Measurements from ENCODE around the gene VPS37D.
A peak's percentile ranks its signal among the peaks of the same experiment; 100 is the strongest.
"Not testable (repeated sequence)": the region's sequence is repeated elsewhere in the genome, so short reads cannot be mapped to it uniquely, and the experiment has no call there.

The VPS37D gene, protein sequence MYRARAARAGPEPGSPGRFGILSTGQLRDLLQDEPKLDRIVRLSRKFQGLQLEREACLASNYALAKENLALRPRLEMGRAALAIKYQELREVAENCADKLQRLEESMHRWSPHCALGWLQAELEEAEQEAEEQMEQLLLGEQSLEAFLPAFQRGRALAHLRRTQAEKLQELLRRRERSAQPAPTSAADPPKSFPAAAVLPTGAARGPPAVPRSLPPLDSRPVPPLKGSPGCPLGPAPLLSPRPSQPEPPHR

DNA sequence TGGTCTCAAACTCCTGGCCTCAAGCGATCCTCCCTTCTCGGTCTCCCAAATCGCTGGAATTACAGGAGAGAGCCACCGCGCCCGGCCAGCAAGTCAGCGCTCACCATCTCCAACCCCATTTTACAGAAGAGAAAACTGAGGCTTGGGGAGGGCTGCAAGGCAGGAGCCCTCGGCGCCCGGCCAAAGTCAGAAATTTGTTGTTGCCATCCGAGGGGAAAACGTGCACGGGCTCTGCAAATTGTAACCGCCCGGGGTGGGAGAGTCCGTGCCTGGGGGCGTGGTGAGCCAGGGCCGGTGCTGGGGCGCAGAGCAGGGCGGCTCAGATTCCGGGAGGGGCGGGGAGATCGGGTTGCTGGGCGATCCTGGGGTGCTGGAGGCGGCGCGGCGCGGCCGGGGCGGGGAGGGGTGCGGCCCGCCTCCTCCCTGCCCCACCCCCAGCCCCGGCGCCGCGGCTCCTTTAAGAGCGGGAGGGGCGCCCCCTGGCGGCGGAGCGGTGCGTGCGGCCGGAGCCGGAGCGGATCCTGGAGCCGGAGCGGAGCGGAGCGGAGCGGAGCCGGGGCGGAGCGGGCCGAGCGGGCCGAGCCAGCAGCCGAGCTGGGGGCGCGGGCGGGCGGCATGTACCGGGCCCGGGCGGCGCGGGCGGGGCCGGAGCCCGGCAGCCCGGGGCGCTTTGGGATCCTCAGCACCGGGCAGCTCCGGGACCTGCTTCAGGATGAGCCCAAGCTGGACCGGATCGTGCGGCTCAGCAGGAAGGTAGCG lies at the start of gene VPS37D:
VPS37D (plus strand) TSS at position 488 of the 759 bp plus-strand sequence; CDS start at position 616, 128 bp downstream.
- peak; percentile 98 for DNase-seq (ENCODE audit: insufficient read length, low spot score)
- peak; percentile 78 for FAIRE-seq

DNA sequence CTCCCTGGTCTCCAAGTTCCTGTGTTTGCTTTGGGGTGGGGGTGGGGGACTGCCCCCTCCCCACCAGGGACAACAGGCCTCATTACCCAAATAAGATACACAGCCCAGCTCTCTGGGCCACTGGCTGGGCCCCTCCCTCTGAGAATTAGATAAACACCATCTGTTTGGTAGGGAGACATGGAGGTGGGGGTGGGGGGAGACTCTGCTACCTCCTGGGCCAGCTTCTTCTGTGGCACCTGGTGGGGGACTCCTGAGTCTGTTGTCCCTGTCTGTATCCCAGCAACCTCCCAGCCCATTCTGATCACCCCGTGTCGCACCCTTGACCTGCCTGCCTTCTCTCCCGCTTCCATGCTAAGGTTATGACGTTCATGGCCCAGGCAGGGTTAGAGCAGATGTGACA lies 49.1 kb upstream of the VPS37D start:
- no peak for DNase-seq (ENCODE audit: insufficient read length, low spot score)

DNA sequence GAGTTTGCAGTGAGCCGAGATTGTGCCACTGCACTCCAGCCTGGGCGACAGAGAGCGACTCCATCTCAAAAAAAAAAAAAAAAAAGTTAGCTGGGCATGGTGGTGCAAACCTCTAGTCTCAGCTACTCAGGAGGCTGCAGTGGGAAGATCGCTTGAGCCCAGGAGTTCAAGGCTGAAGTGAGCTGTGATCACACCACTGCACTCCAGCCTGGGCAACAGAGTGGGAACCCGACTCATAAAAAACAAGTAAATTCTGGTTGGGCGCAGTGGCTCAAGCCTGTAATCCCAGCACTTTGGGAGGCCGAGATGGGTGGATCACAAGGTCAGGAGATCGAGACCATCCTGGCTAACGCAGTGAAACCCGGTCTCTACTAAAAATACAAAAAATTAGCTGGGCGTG lies 48.2 kb upstream of the VPS37D start:
- not testable (repeated sequence) for FAIRE-seq; DNase-seq (ENCODE audit: insufficient read length, low spot score)

More for the DNA sequence above, 49.1 kb upstream of the VPS37D start:
- FAIRE-seq = no peak

DNA sequence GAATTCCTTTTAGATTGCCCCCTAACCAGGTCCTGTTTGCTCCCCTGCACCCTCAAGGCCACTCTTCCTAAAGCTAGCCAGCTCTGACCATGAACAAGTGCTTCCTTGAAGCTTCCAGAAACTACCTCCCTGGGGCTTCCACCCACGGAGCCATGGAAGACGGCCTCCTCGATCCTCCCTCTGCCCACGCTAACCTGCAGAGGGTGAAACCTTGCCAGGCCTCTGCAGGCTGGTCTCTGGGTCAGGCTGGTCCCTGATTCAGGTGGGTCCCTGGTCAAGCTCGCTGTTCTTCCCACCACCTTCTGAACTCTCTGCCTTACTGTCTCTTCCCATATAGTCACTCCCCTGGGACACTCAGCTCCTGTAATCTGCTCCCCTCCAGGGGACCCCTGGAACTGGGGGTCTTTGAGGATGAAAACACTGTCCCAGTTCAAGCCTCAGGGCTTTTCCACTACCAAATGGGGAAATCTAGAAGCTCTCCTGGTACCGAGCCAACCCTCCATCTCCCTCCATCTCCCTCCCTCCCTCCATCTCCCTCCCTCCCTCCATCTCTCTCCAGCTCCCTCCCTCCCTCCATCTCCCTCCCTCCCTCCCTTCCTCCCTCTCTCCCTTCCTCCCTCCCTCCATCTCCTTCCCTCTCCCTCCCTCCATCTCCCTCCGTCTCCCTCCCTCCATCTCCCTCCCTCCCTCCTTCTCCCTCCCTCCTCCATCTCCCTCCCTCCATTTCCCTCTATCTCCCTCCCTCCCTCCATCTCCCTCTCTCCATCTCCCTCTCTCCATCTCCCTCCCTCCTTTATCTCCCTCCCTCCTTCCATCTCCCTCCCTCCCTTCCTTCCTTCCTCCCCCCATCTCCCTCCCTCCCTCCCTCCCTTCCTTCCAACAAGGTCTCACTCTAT lies 46.2 kb upstream of the VPS37D start:
- FAIRE-seq (no peak), DNase-seq (ENCODE audit: insufficient read length, low spot score) (no peak)

DNA sequence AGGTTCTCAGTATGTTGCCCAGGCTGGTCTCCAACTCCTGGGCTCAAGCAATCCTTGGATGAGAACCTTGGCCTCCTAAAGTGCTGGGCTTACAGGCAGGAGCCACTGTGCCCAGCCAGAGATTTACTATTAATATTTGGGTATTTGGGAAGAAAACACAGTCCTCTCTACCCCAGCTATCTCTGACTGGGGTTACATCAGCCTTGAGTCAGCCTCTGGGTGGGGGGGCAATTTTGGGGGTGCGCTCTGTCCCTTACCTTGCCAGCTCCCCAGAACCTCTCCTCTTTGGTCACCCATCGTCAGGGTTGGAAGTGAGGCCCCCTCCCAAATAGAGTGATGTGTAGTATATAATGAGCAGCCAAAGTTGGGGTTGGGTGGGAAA lies 45.1 kb upstream of the VPS37D start:
- DNase-seq (ENCODE audit: insufficient read length, low spot score) (no peak), FAIRE-seq (no peak)

DNA sequence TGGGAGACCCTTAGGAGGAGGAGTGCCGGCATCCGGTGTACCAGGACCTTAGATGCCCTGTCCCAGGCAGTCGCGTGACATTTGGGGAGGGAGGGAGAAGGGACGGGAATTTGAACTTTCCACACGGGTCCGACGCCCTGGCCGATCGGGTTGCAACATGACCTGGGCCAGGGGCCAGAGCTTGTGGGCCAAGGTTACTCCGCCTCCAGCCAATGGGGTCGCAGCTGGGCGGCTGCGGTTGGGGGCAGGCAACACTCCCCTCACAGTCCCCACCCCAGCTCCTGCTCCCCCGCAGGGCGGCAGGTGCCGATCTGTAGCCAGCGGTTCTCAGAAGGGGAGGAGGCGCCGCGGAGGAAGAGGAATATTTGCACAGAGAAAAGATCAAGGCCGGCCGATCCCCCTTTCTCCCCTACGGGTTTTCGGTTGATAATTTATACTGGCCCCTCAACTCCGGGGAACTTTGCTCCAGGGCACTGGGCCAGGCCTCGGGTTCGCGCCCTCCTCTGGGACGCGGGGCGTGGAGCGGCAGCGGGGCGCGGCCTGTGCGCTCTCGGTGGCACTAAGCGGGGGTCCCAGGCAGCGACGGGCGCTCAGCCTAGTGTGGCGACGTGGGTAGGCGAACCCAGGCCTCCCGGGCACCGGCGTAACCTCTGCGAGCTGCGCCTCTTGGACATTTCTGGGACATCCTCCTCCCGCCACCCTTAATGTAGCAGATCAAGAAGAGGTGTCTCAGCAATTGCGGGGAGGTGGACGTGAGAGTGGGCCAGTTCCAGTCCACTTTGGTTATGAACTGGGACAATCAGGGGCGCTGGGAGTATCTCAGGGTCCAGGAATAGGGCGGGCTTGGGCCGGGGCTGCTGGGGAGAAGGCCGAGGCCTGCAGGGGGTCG lies 44.5 kb upstream of the VPS37D start:
- no peak for DNase-seq (ENCODE audit: insufficient read length, low spot score)
- no peak for FAIRE-seq

DNA sequence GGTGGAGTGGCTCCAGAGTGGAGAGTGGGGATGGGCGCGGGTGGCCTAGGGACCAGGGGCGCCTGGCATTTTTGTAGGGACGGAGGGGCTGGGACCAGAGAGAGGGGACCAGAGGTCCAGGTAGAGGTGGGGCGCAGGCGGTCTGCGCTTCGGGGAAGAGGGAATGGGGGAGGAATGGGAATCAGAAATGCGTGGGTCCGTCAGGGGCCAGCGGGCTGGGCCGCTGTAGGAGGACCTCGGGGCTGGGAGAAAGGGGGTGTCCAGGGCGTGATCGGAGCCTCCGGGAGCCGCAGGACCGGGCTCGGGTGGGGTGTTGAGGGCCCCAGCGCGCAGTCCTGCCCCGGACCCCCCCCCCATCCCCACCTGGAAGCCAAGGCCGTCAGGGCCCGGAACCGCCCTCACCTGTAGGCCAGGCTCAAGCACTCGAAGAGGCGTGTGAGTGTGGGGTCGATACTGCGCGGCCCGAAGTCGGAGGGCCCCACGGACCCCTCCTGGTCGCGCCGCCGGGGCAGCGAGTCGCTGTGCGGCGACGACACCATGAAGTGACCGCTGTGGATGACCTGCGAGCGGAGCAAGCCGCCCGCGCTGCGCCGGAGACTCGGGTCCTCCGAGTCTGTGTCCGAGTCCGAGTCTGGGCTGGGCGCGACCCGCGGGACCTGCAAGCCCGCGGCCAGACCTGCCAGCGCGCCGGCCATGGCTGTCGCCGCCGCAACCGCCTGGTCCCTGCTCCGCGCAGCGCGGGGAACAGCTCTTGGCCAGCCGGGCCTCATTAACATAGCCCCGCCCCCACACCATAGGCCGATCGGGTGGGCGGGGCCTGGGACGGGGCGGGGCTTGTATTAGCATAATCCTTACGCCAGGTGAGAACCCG lies 43.6 kb upstream of the VPS37D start, which contains the start of gene MLXIPL:
MLXIPL (minus strand) TSS at position 725 of the 871 bp plus-strand sequence; CDS start at position 695, 30 bp downstream.
- FAIRE-seq (no peak), DNase-seq (ENCODE audit: insufficient read length, low spot score) (peak; percentile 71)

DNA sequence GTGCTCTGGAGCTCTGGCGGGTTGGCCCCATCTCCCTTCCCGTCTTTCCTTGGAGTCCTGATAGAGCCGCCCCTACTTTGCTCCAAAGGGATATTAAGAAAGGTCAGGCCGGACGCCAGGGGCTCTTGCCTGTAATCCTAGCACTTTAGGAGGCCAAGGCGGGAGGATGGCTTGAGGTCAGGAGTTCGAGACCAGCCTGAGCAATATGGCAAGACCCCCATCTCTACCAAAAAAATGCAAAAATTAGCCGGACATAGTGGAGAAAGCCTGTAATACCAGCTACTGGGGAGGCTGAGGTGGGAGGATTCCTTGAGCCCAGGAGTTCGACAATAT lies 43.0 kb upstream of the VPS37D start:
- FAIRE-seq (no peak), DNase-seq (ENCODE audit: insufficient read length, low spot score) (no peak)

DNA sequence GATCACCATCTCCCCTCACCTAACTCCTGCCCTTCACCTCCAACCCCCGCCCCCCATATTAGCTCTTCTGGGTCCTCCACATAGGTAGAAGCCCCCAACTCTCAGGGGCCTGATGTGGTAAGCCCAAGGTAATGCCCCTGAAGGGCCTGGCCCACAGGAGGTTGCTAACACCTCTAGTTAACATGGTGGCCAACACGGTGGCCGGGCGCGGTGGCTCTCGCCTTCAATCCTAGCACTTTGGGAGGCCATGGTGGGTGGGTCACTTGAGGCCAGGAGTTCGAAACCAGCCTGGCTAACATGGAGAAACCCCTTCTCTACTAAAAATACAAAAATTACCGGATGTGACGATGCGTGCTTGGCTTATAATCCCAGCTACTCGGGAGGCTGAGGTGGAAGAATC lies 42.4 kb upstream of the VPS37D start:
- FAIRE-seq = no peak

DNA sequence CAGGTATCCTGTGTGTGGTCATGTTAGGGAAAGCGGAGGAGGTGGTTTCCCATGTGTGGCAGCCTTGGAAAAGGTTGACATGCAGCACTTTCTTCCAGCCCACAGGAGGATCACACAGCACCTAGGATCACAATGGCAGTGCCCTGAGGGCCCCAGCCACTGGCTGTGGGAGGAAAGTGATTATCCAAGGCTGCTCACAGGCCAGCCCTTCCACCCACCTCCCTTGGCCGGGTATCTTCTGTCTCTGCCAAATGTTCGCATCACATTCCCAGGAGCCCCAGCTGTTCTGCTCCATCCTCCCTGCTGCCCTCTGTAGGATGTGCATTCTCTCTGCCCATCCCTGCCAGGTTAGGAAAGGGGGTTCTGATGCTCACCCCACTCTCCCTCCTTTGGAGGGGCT lies 40.8 kb upstream of the VPS37D start:
- no peak for FAIRE-seq
- no peak for DNase-seq (ENCODE audit: insufficient read length, low spot score)

More for the DNA sequence above, 42.4 kb upstream of the VPS37D start:
- DNase-seq (ENCODE audit: insufficient read length, low spot score) = no peak

DNA sequence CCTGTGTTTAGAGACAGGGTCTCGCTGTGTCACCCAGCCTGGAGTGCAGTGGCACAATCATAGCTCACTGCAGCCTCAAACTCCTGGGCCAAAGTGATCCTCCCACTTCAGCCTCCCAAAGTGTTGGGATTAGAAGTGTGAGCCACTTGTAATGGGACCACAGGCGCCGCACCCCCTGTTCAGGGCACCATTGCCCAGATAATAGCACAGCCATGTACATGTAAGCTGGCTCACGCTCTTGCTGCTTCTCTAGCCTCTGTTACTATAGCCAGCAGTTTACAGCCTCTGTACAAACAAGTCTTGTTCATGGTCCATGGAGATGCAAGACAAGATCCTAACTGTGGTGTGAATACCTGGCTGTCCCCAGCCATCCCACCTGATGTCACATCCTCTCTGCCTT lies 39.1 kb upstream of the VPS37D start:
- DNase-seq (ENCODE audit: insufficient read length, low spot score) (no peak), FAIRE-seq (no peak)

DNA sequence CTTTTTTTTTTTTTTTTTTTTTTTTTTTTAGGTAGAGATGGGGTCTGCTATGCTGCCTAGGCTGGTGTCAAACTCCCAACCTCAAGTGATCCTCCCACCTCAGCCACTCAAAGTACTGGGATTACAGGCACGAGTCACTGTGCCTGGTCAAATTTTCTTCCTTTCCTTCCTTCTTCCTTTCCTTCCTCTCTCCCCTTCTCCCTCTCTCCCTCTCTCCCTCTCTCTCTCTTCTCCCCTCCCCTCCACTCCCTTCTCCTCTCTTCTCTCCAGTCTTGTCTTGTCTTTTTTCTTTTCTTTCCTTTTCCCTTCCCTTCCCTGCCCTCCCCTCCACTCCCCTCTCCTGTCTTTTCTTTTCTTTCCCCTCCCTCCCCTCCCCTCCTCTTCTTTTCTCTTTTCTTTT lies 36.1 kb upstream of the VPS37D start:
- FAIRE-seq (no peak), DNase-seq (ENCODE audit: insufficient read length, low spot score) (no peak)

DNA sequence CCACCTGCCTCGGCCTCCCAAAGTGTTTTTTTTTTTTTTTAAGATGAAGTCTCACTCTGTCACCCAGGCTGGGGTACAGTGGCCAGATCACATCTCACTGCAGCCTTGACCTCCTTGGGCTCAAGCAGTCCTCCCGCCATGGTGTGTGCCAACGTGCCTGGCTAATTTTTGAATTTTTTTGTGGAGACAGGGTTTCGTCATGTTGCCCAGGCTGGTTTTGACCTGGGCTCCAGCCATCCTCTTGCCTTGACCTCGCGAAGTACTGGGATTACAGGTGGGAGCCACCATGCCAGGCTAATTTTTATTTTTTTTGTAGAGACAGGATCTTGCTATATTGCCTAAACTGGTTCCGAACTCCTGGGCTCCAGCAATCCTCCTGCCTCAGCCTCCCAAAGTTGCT lies 34.3 kb upstream of the VPS37D start:
- FAIRE-seq (no peak), DNase-seq (ENCODE audit: insufficient read length, low spot score) (no peak)

DNA sequence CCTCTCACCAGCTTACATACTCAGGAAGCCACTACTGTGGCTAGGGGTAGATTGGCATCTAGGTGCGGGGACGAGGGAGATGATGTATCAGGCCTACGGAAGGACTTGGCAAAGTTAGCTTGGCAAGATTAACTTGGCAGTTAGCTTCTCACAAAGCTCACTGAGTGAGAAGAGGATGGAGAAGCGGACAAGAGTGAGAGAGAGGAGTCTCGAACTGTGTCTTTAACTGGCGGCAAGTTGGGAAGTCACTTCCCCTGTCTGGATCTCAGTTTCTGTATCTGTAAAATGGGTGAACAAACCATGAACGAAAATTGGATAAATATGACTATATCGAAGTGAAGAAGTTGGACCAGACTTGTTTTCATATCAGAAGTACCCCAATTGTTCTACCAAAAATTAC lies 33.8 kb upstream of the VPS37D start:
- FAIRE-seq (no peak), DNase-seq (ENCODE audit: insufficient read length, low spot score) (no peak)

DNA sequence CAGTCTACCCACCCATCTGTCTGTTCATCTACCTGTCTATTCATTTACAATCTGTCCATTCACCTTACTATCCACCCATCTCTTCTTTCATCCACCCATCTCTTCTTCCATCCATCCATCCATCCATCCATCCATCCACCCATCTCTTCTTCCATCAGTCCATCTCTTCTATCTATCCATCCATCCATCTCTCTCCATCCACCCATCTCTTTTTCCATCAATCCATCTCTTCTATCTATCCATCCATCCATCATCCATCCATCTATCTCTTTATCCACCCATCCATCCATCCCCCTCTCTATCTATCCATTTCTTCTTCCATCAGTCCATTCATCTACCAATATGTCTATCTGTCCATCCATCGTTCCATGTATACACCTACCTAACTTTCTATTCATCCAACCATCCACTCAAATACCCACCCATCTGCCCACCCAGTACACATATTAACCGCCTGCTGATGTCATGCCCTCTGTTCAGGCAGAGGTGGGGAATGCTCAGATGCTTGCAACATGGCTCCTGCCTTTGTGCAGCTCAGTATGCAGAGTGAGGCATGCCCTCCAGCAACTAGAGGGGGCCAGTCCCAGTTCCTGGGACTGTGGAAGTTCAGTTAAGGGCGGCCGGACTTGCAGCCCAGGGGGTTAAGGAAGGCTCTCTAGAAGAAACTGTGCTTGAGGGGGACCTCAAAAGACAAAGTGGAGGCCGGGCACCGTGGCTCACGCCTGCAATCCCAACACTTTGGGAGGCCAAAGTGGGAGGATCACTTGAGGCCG lies 32.0 kb upstream of the VPS37D start:
- no peak for DNase-seq (ENCODE audit: insufficient read length, low spot score)
- no peak for FAIRE-seq

DNA sequence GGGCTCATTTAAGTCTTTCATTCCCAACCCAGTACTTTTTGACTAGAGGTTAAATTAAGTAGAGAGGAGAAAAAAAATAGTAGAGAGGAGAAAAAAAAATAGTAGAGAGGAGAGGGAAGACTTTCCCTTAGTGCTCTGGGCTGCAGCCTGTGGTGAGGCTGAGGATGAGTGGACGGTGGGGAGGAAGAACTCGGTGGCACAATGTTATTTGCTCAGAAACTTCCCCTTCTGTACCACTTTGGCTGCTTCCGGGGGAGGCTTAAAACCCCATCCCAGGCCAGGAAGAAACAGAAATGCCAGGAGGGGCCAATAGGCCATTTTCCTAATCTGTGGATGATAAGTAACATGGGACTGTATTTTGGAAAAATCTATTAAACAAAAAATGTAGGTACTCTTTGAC lies 28.7 kb upstream of the VPS37D start:
- FAIRE-seq (no peak), DNase-seq (ENCODE audit: insufficient read length, low spot score) (no peak)

DNA sequence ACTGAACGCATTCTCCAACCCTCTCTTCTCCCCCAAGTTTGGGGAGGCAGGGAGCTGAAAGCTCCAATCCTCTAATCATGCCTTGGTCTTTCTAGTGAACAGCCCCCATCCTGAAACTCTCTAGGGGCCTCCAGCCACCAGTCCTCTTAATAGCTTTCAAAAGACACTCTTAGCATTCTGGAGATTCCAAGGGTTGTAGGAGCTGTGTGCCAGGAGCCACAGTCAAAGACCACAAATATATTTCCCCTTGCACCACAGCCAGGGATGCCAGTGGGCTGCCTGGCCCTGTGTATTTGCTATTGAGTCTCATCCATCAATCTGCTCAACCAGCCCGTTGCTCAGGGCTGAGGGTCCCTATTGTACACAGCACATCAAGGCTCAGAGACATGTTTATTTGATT lies 24.8 kb upstream of the VPS37D start:
- FAIRE-seq (no peak), DNase-seq (ENCODE audit: insufficient read length, low spot score) (no peak)

DNA sequence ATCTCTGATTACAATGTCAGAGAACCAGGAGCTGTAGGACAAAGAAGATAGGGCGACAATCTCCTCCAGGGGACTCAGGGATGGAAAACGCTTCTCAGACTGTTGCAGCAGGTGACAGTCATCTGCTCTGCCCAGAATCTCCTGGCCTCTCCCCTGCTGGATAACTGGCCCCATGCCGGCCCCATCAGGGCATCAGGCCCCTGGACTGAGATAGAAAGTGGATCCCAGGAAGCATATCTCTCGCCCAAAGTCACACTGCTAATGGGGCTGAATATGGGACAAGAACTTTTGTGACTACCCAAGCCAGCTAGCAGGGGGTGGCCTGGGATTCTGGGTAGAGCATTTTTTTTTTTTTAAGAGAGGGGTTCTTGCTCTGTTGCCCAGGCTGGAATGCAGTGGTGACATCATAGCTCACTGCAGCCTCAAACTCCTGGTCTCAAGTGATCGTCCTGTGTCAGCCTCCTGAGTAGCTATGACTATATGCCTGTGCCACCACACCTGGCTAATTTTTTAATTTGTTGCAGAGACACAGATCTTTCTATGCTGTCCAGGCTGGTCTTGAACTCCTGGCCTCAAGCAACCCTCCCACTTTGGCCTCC lies 22.8 kb upstream of the VPS37D start:
- no peak for DNase-seq (ENCODE audit: insufficient read length, low spot score)
- no peak for FAIRE-seq
